ENCODE measurements around the gene ZNF783.

The ZNF783 gene

DNA sequence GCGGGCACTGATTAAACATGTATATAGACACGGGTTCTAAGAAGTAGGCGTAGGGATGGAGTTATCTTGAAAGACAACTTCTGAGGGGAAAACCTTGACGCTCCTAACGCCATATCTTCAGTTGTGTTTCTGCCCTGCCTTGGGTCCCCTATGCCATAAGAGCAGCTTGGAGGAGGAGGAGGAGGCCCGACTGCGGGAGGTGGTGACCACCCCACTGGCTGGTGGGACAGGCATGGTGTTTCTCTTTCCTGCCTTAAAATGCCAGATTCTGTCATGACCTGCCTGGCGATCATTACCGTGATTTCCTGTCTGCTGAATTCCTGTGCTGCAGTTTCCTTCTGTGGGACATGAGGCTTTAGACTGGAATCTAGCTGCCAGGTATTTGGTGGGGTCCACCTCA, 15.9 kb downstream of the ZNF783 start:
- H3K27ac ChIP-seq (ENCODE audit: low read depth, low read length, poor library complexity, severe bottlenecking): no peak overlapping the region
- H3K4me2 ChIP-seq (ENCODE audit: low read length): no peak overlapping the region
- H3K9ac ChIP-seq (ENCODE audit: low read length): no peak overlapping the region
- no peaks in the 10 kb centered on the region for H3K79me2 ChIP-seq (ENCODE audit: insufficient read depth, low read length)
- no peaks in the 10 kb centered on the region for H3F3A ChIP-seq (ENCODE audit: insufficient read depth, low read length)
- no peaks in the 10 kb centered on the region for H3K9me2 ChIP-seq (ENCODE audit: low read depth, low read length)
- H3K36me3 ChIP-seq (ENCODE audit: insufficient read depth, low read length): peaks cover 77% of the 10 kb centered on the region
- no peaks in the 10 kb centered on the region for H4K20me1 ChIP-seq (ENCODE audit: insufficient read depth, low read length)
- H2AFZ ChIP-seq (ENCODE audit: low read length): no peak overlapping the region
- H3K4me3 ChIP-seq (ENCODE audit: low read depth, low read length, poor library complexity, severe bottlenecking): no peak overlapping the region
- TF ChIP-seq EZH2 (IDR thresholded peaks at IDR 0.05; ENCODE audit: borderline replicate concordance, low read length): no peak
- TF ChIP-seq, protein P1, sequence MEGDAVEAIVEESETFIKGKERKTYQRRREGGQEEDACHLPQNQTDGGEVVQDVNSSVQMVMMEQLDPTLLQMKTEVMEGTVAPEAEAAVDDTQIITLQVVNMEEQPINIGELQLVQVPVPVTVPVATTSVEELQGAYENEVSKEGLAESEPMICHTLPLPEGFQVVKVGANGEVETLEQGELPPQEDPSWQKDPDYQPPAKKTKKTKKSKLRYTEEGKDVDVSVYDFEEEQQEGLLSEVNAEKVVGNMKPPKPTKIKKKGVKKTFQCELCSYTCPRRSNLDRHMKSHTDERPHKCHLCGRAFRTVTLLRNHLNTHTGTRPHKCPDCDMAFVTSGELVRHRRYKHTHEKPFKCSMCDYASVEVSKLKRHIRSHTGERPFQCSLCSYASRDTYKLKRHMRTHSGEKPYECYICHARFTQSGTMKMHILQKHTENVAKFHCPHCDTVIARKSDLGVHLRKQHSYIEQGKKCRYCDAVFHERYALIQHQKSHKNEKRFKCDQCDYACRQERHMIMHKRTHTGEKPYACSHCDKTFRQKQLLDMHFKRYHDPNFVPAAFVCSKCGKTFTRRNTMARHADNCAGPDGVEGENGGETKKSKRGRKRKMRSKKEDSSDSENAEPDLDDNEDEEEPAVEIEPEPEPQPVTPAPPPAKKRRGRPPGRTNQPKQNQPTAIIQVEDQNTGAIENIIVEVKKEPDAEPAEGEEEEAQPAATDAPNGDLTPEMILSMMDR (IDR thresholded peaks at IDR 0.05; ENCODE audit: low read length): no peak
- no peaks in the 10 kb centered on the region for H3K9me3 ChIP-seq (ENCODE audit: low read length)
- H3K27me3 ChIP-seq (ENCODE audit: insufficient read depth, low read length): no peaks in the 10 kb centered on the region
- peaks cover 5% of the 10 kb centered on the region for H3K4me1 ChIP-seq (ENCODE audit: insufficient read depth, low read length, severe bottlenecking)

DNA sequence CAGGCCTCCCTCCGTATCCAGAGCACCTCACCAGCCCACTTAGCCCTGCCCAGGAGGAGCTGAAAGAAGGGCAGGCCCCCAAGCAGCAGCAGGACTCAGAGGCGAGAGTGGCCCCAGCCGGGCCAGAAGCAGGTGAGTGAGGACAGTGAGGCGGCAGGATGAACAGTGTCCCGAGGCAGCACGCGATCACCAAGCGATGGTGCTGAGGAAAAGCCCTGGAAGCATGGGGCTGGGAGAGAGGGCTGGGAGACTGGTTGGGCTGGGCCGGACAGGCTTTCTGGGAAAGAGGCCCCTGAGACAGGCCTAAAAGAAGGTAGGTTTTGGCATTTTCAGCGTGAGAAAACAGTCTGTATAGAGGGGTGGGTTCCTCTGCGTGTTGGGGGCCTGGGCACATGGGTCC, 16.4 kb downstream of the ZNF783 start:
- no peak overlapping the region for H3K27ac ChIP-seq (ENCODE audit: low read depth, low read length, poor library complexity, severe bottlenecking)
- no peaks in the 10 kb centered on the region for H4K20me1 ChIP-seq (ENCODE audit: insufficient read depth, low read length)
- no peak overlapping the region for H3K9ac ChIP-seq (ENCODE audit: low read length)
- no peaks in the 10 kb centered on the region for H3F3A ChIP-seq (ENCODE audit: insufficient read depth, low read length)
- H3K4me3 ChIP-seq (ENCODE audit: low read depth, low read length, poor library complexity, severe bottlenecking): no peak overlapping the region
- no peaks in the 10 kb centered on the region for H3K79me2 ChIP-seq (ENCODE audit: insufficient read depth, low read length)
- H2AFZ ChIP-seq (ENCODE audit: low read length): no peak overlapping the region
- no peak for TF ChIP-seq EZH2 (IDR thresholded peaks at IDR 0.05; ENCODE audit: borderline replicate concordance, low read length)
- TF ChIP-seq, protein P1 (IDR thresholded peaks at IDR 0.05; ENCODE audit: low read length): no peak
- H3K4me2 ChIP-seq (ENCODE audit: low read length): no peak overlapping the region
- H3K9me3 ChIP-seq (ENCODE audit: low read length): no peaks in the 10 kb centered on the region
- no peaks in the 10 kb centered on the region for H3K27me3 ChIP-seq (ENCODE audit: insufficient read depth, low read length)
- peaks cover 72% of the 10 kb centered on the region for H3K36me3 ChIP-seq (ENCODE audit: insufficient read depth, low read length)
- H3K9me2 ChIP-seq (ENCODE audit: low read depth, low read length): no peaks in the 10 kb centered on the region
- H3K4me1 ChIP-seq (ENCODE audit: insufficient read depth, low read length, severe bottlenecking): peaks cover 5% of the 10 kb centered on the region

DNA sequence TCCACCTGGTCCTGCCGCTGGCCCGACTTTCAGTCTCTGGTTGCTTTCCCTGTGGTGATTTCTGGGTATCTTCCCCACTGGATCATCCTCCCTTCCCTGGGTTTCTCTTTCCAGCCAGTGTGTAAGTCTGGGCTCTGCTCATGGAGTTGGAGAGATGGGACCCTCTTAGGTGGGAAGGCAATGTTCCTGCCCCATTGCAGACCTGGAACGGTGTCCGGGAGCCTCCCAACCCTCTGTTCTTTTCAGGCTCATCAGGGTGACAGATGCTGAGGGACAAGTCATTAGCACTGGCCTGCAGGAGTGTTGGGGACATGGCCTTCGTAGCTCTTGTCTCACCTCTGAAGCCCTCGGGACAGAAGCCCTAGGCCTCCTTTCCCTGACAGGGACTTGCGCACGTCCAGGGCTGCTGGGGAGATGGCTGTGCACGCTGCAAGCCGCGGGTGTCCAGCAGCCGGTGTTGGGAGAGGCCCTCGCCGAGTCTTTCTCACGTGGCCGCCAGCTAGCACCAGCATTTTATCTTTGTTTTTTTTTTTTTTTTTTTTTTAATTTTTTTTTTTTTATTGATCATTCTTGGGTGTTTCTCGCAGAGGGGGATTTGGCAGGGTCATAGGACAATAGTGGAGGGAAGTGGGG, 17.2 kb downstream of the ZNF783 start:
- no peak overlapping the region for H3K27ac ChIP-seq (ENCODE audit: low read depth, low read length, poor library complexity, severe bottlenecking)
- no peak overlapping the region for H3K4me3 ChIP-seq (ENCODE audit: low read depth, low read length, poor library complexity, severe bottlenecking)
- no peaks in the 10 kb centered on the region for H3K9me2 ChIP-seq (ENCODE audit: low read depth, low read length)
- H3K79me2 ChIP-seq (ENCODE audit: insufficient read depth, low read length): no peaks in the 10 kb centered on the region
- H3K9ac ChIP-seq (ENCODE audit: low read length): no peak overlapping the region
- no peaks in the 10 kb centered on the region for H3F3A ChIP-seq (ENCODE audit: insufficient read depth, low read length)
- no peaks in the 10 kb centered on the region for H4K20me1 ChIP-seq (ENCODE audit: insufficient read depth, low read length)
- no peak overlapping the region for H2AFZ ChIP-seq (ENCODE audit: low read length)
- H3K27me3 ChIP-seq (ENCODE audit: insufficient read depth, low read length): no peaks in the 10 kb centered on the region
- TF ChIP-seq, protein P1 (IDR thresholded peaks at IDR 0.05; ENCODE audit: low read length): no peak
- TF ChIP-seq EZH2 (IDR thresholded peaks at IDR 0.05; ENCODE audit: borderline replicate concordance, low read length): no peak
- H3K36me3 ChIP-seq (ENCODE audit: insufficient read depth, low read length): peaks cover 64% of the 10 kb centered on the region
- peaks cover 12% of the 10 kb centered on the region for H3K4me1 ChIP-seq (ENCODE audit: insufficient read depth, low read length, severe bottlenecking)
- no peak overlapping the region for H3K4me2 ChIP-seq (ENCODE audit: low read length)
- H3K9me3 ChIP-seq (ENCODE audit: low read length): no peaks in the 10 kb centered on the region

Data from OCI-LY1 (cell line).